ENCODE measurements around the gene SHMT1.

DNA sequence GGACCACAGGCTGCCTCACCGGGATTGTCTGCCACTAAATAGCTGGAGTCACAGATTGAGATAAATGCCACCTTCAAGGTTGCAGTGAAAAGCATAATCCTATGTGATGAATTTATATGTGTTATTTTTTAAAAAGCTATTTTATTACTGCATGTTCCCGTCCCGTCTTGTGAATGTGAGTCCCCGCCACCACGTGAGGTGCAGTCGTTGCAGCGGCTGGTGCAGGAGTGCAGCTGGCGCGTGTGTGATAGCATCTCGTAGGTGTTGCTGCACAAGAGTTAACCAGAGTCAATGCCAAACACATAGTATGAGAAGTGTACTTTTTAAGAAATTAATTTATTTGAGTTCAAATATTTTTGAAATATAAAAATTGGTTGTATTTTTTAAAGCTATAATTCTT lies 35.8 kb downstream of the SHMT1 start:
- no peak for TF ChIP-seq POLR2A (IDR thresholded peaks at IDR 0.05; ENCODE audit: low read length)
- no peak for TF ChIP-seq GATA1 (IDR thresholded peaks at IDR 0.05; ENCODE audit: low read depth, low read length)

Data from erythroblast (primary cell).